HL-60 (cell line): Measurements from ENCODE around the gene ROR2.

Experiments used
- GABPA ChIP-seq: IDR thresholded peaks from 2 replicates; pipeline ENCODE4 v1.6.1; 2012; ENCODE audit warnings: low read depth
- POLR2AphosphoS5 ChIP-seq: IDR thresholded peaks from 2 replicates; pipeline ENCODE4 v1.6.1; 2012; ENCODE audit warnings: low read depth
- REST ChIP-seq: IDR thresholded peaks from 2 replicates; pipeline ENCODE4 v1.6.1; 2012; ENCODE audit warnings: low read depth; ENCODE audit not compliant: insufficient replicate concordance
- SPI1 ChIP-seq: IDR thresholded peaks from 2 replicates; pipeline ENCODE4 v1.6.1; 2012; ENCODE audit warnings: low read depth, mild to moderate bottlenecking, borderline replicate concordance
- TF ChIP-seq, protein P1 (sequence below): IDR thresholded peaks from one replicate; pipeline ENCODE4 v1.5.1; 2011; ENCODE audit warnings: low read length, control low read depth, inconsistent platforms; ENCODE audit not compliant: insufficient read depth

DNA sequence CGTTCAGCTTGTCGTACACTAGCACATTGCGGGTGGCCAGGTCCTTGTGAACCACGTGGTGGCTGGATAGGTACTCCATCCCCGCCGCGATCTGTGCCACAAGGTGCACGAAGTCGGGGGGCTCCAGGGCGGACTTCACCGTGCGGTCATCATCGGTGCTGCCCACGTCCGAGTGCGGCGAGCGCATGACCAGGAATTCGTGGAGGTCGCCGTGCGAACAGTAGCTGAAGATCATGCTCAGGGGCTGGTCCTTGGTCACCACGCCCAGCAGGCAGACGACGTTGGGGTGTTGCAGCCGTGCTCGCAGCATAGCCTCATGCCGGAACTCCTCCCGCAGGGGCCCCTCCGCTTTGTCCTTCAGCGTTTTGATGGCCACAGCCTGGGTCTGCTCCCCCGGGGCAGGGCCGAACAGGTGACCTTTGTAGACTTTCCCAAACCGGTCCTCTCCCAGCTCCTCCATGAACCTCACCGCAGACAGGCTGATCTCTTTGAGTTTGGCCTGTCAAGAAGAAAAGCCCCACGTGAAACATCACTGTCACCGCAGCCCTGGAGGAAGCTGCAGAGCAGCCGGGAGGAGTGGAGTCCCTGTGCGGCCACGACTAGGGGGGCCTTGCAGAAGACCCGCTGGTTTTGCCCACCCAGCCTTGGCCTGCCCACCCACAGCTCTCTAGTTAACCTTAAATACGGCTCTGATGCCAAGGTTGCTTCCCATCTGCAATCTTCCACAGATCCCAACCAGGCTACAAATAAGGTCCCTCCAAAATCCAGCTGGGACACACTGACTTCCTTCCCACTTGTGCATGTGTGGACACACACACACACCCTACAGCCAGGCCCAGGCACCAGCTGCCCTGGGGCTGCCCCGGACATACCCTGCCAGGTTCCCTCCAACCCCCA, 225.2 kb downstream of the ROR2 start:
- TF ChIP-seq, protein P1, sequence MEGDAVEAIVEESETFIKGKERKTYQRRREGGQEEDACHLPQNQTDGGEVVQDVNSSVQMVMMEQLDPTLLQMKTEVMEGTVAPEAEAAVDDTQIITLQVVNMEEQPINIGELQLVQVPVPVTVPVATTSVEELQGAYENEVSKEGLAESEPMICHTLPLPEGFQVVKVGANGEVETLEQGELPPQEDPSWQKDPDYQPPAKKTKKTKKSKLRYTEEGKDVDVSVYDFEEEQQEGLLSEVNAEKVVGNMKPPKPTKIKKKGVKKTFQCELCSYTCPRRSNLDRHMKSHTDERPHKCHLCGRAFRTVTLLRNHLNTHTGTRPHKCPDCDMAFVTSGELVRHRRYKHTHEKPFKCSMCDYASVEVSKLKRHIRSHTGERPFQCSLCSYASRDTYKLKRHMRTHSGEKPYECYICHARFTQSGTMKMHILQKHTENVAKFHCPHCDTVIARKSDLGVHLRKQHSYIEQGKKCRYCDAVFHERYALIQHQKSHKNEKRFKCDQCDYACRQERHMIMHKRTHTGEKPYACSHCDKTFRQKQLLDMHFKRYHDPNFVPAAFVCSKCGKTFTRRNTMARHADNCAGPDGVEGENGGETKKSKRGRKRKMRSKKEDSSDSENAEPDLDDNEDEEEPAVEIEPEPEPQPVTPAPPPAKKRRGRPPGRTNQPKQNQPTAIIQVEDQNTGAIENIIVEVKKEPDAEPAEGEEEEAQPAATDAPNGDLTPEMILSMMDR = no peak
- TF ChIP-seq REST (no peak), GABPA (no peak), POLR2AphosphoS5 (no peak), SPI1 (no peak)
